Middle frontal gyrus (tissue), 1 donor: ENCODE results near the gene NCK2.
"Not testable (repeated sequence)": the region's sequence is repeated elsewhere in the genome, so short reads cannot be mapped to it uniquely, and the experiment has no call there.

Experiments
- DNase-seq: peaks from one replicate; pipeline ENCODE4 v3.0.0-alpha.2; 2015; ENCODE audit warnings: low spot score; ENCODE audit errors: extremely low spot score

NCK2 gene

DNA sequence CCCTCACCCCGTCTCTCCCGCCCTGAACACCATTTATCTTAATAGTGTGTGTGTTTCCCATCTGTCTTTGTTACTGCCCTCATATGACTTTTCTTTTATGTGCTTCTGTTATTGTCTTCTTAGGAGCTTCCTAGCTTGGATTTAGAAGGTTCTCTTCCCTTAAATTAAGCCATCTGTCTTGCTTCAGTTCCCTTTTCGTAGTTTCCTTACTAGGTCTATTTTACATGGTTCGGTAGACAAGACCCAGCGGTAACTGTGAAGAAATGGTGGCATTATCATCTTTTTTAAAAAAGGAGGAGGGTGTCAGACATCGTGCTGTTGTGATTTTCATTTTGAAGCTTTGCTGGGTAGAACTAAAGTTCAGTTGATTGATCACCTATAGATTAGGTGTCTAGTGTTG, 10.3 kb downstream of the NCK2 start:
- no peak for DNase-seq

DNA sequence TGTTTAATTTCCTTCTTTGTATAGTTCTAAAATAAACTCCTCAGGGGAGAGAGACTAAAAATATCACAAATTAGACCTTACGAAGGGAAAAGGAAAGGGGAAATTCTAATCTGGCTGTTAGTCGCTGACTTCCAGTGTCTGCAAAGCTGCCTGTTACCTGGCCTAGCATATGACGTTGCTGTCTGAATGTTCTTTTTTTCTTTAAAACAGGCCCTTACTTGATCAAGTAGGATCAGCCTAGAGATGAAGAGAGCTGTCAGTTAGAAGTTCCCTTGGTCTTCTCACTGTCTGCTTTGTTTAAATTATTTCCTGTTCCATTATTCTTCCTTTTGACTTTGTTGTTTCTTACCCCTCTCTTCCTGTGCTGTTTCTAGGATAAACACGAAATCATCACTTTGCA, 11.2 kb downstream of the NCK2 start:
- DNase-seq, result no peak

- no peak for DNase-seq
Measured at GRCh38 chr2:105756435-105756834, 11.7 kb downstream of the NCK2 start.

GRCh38 chr2:105756865-105757264, 12.2 kb downstream of the NCK2 start:
- DNase-seq, result not testable (repeated sequence)

DNA sequence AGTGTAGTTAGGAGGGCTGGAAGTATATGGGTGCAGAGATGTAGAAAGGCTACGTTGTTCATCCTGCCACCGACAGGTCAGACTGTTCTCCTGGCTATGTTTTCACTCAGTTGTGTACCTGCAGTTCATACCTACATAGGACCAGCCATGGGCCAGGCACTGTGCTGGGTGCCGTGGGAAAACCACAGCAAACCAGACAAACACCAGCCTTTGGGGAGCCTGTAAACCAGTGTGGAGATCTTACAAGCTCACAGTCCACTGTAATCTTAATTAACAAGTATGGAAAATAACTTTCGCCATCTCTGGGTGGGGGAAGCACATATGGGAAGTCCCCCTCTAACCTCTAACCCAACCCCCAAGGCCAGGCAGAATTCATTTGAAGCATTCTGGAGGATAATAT, 12.7 kb downstream of the NCK2 start:
- no peak for DNase-seq

DNA sequence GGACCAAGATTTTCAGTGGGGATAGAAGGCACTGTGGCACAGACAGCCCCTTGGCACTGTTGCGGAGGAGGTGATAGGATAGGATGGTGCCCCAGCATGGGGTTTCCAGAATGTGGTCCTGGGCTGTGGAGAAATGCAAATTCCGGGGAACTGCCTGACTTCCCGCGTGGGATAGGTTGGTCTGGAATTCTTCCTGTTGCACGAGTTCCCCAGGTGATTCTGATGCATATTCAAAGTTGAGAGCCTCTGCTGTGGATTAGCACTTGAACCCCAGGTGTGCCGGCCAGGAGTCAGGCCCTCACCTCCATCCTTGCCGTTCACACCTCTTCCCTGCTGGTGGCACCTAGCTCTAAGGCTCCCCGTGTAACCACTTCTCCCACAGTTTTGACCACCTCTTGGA, 15.5 kb downstream of the NCK2 start:
- no peak for DNase-seq

- no peak for DNase-seq
Measured at GRCh38 chr2:105760639-105761337, 16.1 kb downstream of the NCK2 start.

- DNase-seq, result no peak
Measured at GRCh38 chr2:105761931-105762515, 17.3 kb downstream of the NCK2 start.

DNA sequence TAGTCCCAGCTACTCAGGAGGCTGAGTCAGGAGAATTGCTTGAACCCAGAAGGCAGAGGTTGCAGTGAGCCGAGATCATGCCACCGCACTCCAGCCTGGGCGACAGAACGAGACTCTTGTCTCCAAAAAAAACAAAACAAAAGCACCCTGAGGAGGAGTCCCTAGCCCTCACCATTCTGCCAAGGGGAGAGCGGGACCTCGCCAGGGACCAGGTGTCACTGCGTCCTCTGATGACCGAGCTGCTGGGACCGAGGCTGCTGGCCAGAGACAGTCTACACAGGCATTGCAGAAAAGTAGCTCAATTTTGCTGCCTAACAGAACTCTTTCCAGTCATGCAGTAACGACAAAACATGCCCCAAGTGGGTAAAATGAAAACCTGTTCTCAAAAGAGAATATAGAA, 18.4 kb downstream of the NCK2 start:
- DNase-seq, result no peak

DNA sequence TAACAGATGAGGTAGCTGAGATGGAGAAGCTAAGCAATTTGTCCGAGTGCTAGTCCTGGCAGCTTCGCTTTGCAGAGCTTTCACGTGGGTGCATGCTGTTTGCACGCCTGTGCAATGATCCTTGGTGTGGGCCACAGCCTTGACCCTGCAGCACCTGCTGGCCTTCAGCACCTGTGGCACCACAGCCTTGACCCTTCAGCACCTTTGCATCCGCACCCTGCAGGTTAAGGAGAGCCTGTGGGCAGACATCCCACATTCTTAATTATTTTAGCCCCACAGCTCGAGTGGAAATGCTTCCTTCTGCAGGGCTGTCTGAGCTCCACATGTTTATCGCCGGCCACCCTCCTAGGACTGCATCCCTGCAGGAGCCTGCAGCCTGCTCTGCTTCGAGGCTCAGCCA, 19.3 kb downstream of the NCK2 start:
- DNase-seq, result no peak

DNA sequence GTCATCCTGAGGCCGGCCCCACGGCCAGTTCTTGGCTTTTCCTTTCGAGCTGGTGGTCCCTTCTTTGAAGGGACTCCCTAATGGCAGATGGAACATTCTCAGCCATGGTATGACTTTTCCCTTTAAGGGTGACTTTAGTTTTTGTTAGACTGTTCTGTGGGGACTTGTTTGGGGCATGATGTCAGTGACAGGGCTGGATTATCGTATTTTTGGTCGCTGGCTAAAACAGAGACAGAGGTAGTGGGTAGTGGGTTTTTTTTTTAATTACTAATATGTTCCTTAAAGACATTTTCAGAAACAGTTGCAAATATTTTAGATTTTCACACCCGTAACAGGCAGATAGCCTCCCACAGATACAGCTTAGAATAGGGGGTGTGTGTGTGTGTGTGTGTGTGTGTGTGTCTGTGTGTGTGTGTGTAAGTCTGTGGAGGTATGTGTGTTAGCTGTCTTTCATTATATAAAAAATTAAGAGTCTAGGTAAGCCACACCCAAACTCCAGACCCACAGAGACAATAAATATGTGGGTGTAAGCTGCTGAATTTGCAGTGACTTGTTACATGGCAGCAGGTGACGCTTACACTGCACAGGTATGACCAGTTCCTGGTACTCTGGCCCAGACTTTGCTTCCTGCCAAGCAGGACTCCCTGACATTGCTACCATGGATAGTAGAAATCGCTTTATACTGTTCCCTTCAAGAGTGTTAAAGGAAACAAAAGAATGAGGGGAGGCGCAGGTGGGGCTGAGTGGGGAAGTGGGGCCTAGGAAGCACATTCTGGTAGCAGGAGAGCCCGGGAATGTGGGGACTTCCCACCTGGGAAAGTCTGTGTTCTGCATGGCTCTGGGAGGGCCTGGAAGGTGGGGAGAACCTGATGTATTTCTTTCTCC, 20.9 kb downstream of the NCK2 start:
- DNase-seq, result no peak

DNA sequence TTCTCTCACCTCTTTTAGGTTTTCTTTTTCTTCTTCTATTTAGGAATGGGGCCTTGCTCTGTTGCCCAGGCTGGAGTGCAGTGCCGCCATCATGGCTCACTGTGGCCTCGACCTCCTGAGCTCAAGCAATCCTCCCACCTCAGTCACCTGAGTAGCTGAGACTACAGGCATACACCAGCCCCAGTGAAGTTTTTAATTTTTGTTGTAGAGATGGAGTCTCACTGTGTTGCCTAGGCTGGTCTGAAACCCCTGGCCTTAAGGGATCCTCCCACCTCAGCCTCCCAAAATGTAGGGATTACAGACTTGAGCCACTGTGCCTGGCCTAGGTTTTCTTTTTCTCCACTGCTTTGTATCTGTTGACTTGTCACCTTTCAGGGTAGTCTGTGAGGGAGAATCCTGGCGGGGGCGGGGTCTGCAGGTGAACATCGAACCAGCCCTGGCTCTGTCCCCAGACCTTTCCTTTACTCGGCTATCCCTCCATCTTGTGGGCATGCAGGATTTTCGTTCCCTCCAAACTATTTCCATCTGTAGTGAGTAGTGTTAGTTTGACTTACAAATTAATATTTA, 21.7 kb downstream of the NCK2 start:
- no peak for DNase-seq

DNA sequence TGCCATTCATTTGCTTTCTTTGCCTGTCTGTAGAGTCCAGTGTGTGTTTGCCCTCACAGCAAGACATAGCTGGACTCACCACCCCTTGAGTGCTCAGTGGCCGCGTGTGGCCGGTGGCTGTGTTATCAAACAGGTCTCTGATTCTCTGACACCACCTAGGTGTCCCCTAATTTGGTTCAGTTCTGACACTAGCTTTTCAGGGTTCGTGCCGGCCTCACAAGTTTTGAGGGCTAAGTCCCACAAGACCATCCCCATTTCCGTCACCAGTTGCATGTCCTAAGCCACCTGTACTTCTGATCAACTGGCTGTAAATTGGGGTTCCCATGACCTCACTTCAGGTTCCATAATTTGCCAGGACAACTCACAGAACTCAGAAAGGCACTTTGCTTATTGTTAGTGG, 23.5 kb downstream of the NCK2 start:
- DNase-seq, result no peak

- DNase-seq, result no peak
Measured at GRCh38 chr2:105768961-105769452, 24.3 kb downstream of the NCK2 start.

DNA sequence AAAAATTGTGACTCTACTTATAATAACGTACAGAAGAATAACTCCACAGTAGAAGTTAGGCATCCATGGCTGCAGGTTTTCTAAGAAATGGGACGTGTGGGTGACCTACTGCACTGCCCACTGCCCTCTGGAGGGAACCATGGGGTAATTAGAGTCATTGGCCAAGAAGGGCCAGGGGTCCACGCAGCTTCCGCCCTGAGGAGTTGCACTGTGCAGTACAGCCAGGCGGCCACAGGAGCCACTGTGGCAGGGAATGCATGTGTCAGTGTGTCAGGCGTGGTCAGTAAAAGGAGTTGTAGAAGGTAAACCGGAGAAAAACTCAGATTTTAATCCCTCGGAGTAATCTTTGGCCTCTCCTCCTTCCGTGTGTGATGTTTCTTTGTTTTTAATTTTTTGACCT, 24.8 kb downstream of the NCK2 start:
- DNase-seq, result no peak

DNA sequence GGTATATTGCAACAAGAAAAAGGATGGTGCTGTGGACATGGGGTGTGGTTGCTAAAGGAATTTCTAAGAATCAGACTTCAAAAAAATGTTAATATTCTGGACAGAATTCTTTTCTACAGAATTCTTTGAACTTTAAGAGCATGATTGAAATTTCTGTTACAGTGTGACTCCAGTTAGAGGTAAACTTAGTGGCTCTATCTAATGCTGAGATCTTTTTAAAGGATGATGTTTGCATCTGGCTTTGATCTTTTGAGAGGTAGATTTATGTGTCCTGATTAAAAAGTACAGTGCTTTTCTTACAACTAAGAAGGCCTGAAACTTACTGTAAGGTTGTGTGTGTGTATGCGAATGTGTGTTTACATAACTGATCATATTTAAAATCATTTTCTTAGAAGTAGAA, 25.4 kb downstream of the NCK2 start:
- no peak for DNase-seq

DNA sequence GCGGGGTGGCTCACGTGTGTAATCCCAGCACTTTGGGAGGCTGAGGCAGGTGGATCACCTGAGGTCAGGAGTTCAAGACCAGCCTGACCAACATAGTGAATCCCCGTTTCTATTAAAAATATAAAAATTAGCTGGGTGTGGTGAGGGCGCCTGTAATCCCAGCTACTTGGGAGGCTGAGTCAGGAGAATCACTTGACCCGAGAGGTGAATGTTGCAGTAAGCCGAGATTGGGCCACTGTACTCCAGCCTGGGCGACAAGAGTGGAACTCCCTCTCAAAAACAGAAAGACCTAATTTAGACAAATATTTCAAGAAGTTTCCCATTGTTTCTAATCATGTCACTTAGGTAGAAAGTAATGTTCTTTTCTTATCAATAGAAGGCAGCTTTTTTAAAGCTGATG, 26.6 kb downstream of the NCK2 start:
- DNase-seq, result not testable (repeated sequence)

DNA sequence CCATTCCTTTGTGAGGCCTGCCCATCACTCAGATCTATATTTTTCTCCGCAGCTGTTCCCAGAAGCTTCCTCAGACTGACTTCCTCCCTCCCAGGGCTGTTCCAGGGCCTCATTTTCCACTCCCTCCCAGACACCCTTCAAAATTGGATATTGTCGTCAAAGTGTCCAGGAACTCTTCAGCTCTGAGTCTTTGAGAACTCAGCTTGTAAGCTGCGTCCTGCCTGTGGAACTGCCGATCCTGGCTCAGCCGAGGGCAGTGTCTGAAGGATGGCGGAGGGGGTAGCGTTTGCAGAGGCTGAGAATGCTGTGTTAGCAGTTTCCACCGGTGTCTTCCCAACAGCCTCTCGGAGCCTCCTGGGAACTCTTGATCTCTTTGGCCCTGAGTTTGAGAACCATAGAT, 27.1 kb downstream of the NCK2 start:
- no peak for DNase-seq

DNA sequence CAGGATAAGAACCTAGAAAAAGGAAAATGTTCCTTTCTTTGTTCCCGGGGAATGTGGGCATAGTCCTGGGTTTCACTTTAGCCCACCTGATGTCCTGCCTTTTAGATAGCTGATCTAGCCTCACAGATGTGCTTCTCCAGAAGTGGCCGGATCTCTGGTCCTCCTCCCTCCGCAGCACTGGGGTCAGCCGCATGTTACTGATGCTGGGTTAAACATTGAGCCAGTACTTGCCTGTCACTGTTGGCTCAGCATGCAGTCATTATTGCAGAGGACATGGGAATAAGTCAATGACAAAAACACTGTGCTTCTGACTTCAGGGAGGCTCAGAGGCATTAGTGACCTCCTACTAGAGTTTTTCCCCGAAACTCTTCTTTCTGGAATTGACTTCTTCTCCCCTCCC, 27.6 kb downstream of the NCK2 start:
- DNase-seq, result no peak

DNA sequence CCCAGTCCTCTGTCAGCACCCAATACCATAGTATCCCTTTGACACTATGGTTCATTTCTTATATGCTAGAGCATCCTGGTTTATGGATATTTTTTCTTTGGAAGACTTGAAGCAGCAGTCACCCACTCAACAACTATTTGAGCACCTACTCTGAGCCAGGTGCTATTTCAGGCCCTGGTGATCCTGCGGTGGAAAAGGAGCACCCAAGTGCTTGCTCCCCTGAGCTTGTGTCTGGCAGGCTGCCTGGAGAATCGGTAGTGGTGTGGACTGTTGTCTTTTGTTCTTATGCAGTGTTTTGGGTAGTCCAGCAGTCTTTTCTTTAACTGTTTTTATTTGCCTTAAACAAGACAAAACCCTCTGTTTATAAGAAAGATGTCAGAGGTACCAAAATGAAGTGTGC, 28.9 kb downstream of the NCK2 start:
- DNase-seq, result no peak

DNA sequence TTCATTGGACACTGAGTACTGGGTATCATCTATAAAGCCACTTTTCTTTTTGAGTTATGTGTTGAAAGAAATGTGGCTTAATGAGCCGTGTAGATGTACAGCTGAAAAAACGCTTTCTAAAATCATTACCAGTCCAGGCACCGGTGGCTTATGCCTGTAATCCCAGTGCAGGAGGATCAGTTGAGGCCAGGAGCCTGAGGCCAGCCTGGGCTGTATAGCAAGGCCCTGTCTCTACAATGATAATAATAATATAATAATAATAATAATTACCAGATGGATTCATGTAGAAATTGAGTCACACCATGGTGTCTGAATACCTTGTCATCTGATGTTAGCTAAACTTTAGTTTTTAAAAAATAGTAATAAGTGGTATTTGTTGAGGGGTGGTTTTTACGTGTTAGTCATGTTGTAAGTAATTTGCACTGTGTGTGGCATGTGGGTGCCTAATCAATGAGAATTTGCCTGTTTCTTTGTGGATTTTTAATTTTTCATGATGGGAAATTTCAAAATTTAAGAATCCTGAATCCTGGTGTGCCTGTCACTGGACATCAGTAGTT, 30.1 kb downstream of the NCK2 start:
- DNase-seq, result no peak
